Prostate gland (tissue), 2 donors: ENCODE results near the gene BIRC3.

ENCODE experiments used
- CTCF ChIP-seq, 4 experiments: fragments of 200-600 bp in 2 of 4; fragments of 450-650 bp in 2 of 4; sonication (generic) in 2 of 4; IDR thresholded peaks; 1 replicate in 3 of 4; 2 replicates in 1 of 4; pipeline ENCODE4 v1.5.1; 2016 to 2019; ENCODE audit warnings: antibody characterized with exemption in 4 of 4, mild to moderate bottlenecking in 2 of 4, moderate library complexity in 2 of 4
- POLR2A ChIP-seq: fragments of 450-650 bp; IDR thresholded peaks from one replicate; pipeline ENCODE4 v1.6.1; 2016; ENCODE audit warnings: antibody characterized with exemption, mild to moderate bottlenecking

- TF ChIP-seq CTCF (IDR thresholded peaks at IDR 0.05) = no peak
- no peak for TF ChIP-seq POLR2A
These were observed 24.4 kb upstream of the BIRC3 start for GRCh38 chr11:102292933-102293332.
